SU-DHL-6 (cell line): ENCODE measurements around the gene FAM3D.

Experiments
- H2AFZ ChIP-seq: fragments of 200-600 bp; sonication (generic); 2 replicates; pipeline ENCODE4 v1.6.1; 2014; ENCODE audit warnings: low read depth, mild to moderate bottlenecking, moderate library complexity, mixed read lengths, antibody characterized with exemption, low read length; ENCODE audit not compliant: severe bottlenecking
- H3F3A ChIP-seq: fragments of 200-600 bp; shearing (Covaris generic); 2 replicates; pipeline ENCODE4 v1.6.0; 2016; ENCODE audit warnings: antibody characterized with exemption, mild to moderate bottlenecking; ENCODE audit not compliant: insufficient read depth
- H3K27ac ChIP-seq: fragments of 200-600 bp; sonication (generic); 2 replicates; pipeline ENCODE4 v1.5.1; 2016; ENCODE audit warnings: low read depth, mild to moderate bottlenecking, low read length, moderate library complexity, mixed read lengths
- H3K27me3 ChIP-seq: fragments of 200-600 bp; sonication (generic), shearing (Covaris generic); 2 replicates; pipeline ENCODE4 v1.6.0; 2014; ENCODE audit warnings: mild to moderate bottlenecking, low read length
- H3K36me3 ChIP-seq: fragments of 200-600 bp; sonication (generic); 2 replicates; pipeline ENCODE4 v1.6.1; 2014; ENCODE audit warnings: mild to moderate bottlenecking, low read length, mixed read lengths
- H3K4me2 ChIP-seq: fragments of 300-600, 200-600 bp; shearing (Covaris generic), sonication (generic); 2 replicates; pipeline ENCODE4 v1.6.0; 2014; ENCODE audit warnings: low read length, low read depth, mild to moderate bottlenecking; ENCODE audit not compliant: poor library complexity, severe bottlenecking
- H3K4me3 ChIP-seq: fragments of 200-600 bp; sonication (generic); 2 replicates; pipeline ENCODE4 v1.5.1; 2014; ENCODE audit warnings: antibody characterized with exemption, low read length, mild to moderate bottlenecking, mixed read lengths; ENCODE audit not compliant: insufficient read depth, poor library complexity, severe bottlenecking
- H3K79me2 ChIP-seq: fragments of 200-600 bp; sonication (generic); 2 replicates; pipeline ENCODE4 v1.6.1; 2014; ENCODE audit warnings: mild to moderate bottlenecking, low read length, moderate library complexity; ENCODE audit not compliant: insufficient read depth
- H3K9ac ChIP-seq: fragments of 200-600 bp; sonication (generic); 2 replicates; pipeline ENCODE4 v1.7.0; 2014; ENCODE audit warnings: mild to moderate bottlenecking, low read length
- H3K9me2 ChIP-seq: fragments of 200-600 bp; sonication (generic); replicated peaks from 2 replicates; pipeline ENCODE4 v1.6.1; 2014; ENCODE audit warnings: low read length; ENCODE audit not compliant: insufficient read depth
- H3K9me3 ChIP-seq: fragments of 200-600 bp; sonication (generic); 2 replicates; pipeline ENCODE4 v1.6.1; 2014; ENCODE audit warnings: low read length, mixed read lengths; ENCODE audit not compliant: insufficient read depth
- H4K20me1 ChIP-seq: fragments of 200-600 bp; sonication (generic); 2 replicates; pipeline ENCODE4 v1.6.1; 2014; ENCODE audit warnings: low read depth, mild to moderate bottlenecking, antibody characterized with exemption, low read length, moderate library complexity, mixed read lengths
- EZH2phosphoT487 ChIP-seq: fragments of 200-600 bp; sonication (generic), shearing (Covaris generic); conservative IDR thresholded peaks from 2 replicates; pipeline ENCODE4 v1.6.1; 2018; ENCODE audit warnings: mild to moderate bottlenecking, antibody characterized with exemption, low read length, moderate library complexity, mixed read lengths
- TF ChIP-seq, protein P1 (sequence below): fragments of 200-600 bp; sonication (generic); IDR thresholded peaks from one replicate; pipeline ENCODE4 v1.5.1; 2017; ENCODE audit warnings: antibody characterized with exemption, mild to moderate bottlenecking, low read length, moderate library complexity; ENCODE audit not compliant: insufficient read depth, poor library complexity, severe bottlenecking

Gene FAM3D

DNA sequence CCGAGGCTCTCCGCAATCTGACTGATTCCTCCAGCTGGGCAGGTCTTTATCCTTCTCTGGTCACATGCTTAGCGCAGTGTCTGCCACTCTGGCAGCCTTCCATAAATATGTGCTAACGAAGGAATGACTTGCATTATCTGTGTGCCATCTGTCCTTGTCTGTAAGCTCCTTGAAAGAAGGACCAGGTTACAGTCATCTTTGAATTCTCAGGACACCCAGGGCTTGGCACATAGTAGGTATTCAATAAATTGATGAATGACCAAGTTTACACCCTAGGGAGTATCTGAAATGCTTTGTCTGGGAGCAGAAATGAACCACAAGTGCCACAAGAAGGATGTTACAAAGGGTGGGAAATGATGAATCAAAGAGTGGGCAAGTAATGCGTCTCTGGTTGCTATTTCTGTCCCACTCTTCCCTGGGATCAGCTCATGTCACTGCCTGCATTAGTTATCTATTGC, 16.5 kb upstream of the FAM3D start:
- no peak overlapping the region for H3K27ac ChIP-seq
- no peak overlapping the region for H3K4me2 ChIP-seq
- H4K20me1 ChIP-seq, result no peaks in the 10 kb centered on the region
- H2AFZ ChIP-seq, result no peak overlapping the region
- H3K9ac ChIP-seq, result no peak overlapping the region
- TF ChIP-seq, protein P1, sequence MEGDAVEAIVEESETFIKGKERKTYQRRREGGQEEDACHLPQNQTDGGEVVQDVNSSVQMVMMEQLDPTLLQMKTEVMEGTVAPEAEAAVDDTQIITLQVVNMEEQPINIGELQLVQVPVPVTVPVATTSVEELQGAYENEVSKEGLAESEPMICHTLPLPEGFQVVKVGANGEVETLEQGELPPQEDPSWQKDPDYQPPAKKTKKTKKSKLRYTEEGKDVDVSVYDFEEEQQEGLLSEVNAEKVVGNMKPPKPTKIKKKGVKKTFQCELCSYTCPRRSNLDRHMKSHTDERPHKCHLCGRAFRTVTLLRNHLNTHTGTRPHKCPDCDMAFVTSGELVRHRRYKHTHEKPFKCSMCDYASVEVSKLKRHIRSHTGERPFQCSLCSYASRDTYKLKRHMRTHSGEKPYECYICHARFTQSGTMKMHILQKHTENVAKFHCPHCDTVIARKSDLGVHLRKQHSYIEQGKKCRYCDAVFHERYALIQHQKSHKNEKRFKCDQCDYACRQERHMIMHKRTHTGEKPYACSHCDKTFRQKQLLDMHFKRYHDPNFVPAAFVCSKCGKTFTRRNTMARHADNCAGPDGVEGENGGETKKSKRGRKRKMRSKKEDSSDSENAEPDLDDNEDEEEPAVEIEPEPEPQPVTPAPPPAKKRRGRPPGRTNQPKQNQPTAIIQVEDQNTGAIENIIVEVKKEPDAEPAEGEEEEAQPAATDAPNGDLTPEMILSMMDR, result no peak
- TF ChIP-seq EZH2phosphoT487, result no peak
- no peak overlapping the region for H3K4me3 ChIP-seq
- no peaks in the 10 kb centered on the region for H3K27me3 ChIP-seq
- no peaks in the 10 kb centered on the region for H3K9me3 ChIP-seq
- H3K36me3 ChIP-seq, result no peaks in the 10 kb centered on the region
- no peaks in the 10 kb centered on the region for H3K9me2 ChIP-seq
- H3K79me2 ChIP-seq, result no peaks in the 10 kb centered on the region
- H3F3A ChIP-seq, result no peaks in the 10 kb centered on the region

DNA sequence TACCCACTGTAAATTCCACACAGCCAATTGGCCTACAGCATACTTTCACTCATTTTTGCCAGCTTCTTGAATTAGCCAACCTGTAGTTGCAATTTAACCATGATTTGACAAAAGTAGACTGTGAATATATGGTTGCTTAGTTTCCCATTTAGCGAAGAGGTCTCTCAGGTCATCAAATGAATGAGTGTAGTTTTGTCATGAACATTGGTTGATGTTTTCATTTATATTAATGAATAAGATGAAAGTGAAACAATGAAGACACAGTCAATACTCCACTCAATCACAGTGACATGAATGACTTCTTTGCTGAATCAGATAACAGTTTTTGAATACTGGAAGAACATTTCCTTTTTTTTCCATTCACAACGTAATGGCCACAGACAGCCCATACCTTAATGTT, 15.3 kb upstream of the FAM3D start:
- no peak for TF ChIP-seq EZH2phosphoT487
- TF ChIP-seq, protein P1, result no peak
- Histone ChIP-seq H3K79me2 (no peaks in the 10 kb centered on the region), H3K9me2 (no peaks in the 10 kb centered on the region), H3K27ac (no peak overlapping the region), H4K20me1 (no peaks in the 10 kb centered on the region), H3K27me3 (no peaks in the 10 kb centered on the region), H3K9me3 (no peaks in the 10 kb centered on the region), H3K4me2 (no peak overlapping the region), H3K36me3 (no peaks in the 10 kb centered on the region), H2AFZ (no peak overlapping the region), H3K9ac (no peak overlapping the region), H3K4me3 (no peak overlapping the region), H3F3A (no peaks in the 10 kb centered on the region)

DNA sequence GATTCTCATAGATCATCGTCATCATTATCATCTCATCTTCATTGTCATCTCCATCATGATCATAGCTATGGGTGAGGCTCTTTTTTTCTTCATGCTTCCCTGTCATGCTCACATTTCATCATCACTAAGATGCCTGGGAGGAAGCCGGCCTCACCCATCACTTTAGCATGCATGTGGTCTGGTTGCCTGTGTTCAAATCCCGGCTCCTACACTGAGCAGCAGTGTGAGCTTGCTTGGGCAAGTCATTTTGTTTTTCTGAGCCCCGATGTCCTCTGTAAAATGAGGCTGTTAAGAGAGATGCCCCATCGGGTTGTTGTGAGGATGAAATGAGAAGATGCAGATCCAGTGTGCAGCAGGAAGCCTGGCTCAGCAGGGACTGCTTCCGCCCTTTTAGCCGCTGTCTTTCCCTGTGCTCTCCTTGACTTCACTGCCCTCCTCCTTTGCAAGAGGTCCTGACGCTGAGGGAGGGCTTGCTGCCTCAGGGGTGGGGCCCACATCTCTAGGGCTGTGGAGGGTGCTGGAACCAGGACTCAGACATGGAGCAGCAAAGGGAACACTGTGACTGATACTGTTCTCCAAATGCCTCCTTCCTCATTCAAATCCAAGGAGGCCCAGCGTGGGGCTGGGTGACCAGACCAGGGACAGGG, 14.4 kb upstream of the FAM3D start:
- no peaks in the 10 kb centered on the region for H4K20me1 ChIP-seq
- H3K4me3 ChIP-seq, result no peak overlapping the region
- no peak overlapping the region for H3K27ac ChIP-seq
- H3K9me2 ChIP-seq, result no peaks in the 10 kb centered on the region
- H3K9me3 ChIP-seq, result no peaks in the 10 kb centered on the region
- no peaks in the 10 kb centered on the region for H3K79me2 ChIP-seq
- H3F3A ChIP-seq, result no peaks in the 10 kb centered on the region
- H2AFZ ChIP-seq, result no peak overlapping the region
- H3K27me3 ChIP-seq, result no peaks in the 10 kb centered on the region
- H3K4me2 ChIP-seq, result no peak overlapping the region
- no peak for TF ChIP-seq EZH2phosphoT487
- TF ChIP-seq, protein P1, result no peak
- no peaks in the 10 kb centered on the region for H3K36me3 ChIP-seq
- H3K9ac ChIP-seq, result no peak overlapping the region
